ENCODE results near the gene LEMD2. TPM values are rescaled to one million over a fixed set of nuclear protein-coding genes. Genes with fewer than 3 reads are reported as not detected.

LEMD2 gene
- total RNA-seq, 1 donor: 30.4 TPM

GRCh38 chr6:33744001-33744848, 44.7 kb downstream of the LEMD2 start:
- peak; percentile 44 to 83 (median 69) for DNase-seq (ENCODE audit: low read depth in 2 of 3, low spot score in 2 of 3)

DNA sequence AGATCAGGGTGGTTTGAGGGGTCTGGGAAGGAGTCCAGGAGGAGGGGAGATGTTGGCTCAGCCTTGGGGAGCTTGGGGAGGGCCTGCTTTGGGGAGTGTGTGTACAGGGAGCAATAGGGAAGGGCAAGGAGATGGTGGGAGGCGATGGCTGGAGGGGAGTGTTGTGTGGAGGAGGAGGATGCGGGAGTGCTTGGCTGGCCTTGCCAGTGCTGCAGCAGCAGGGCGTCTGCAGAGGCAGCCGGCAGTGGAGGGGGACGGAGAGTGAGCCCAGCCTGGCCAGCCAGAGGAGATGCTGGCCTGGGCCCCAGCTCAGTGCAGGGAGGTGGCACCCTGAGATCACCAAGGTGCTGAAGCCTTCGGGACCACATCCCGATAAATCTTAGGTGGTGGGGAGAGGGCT, 46.1 kb downstream of the LEMD2 start:
- DNase-seq (ENCODE audit: low read depth in 2 of 3, low spot score in 2 of 3): no peak

GRCh38 chr6:33742092-33742491, 46.8 kb downstream of the LEMD2 start:
- no peak for DNase-seq (ENCODE audit: low read depth in 2 of 3, low spot score in 2 of 3)

GRCh38 chr6:33740794-33741193, 48.1 kb downstream of the LEMD2 start:
- no peak for DNase-seq (ENCODE audit: low read depth in 2 of 3, low spot score in 2 of 3)

DNA sequence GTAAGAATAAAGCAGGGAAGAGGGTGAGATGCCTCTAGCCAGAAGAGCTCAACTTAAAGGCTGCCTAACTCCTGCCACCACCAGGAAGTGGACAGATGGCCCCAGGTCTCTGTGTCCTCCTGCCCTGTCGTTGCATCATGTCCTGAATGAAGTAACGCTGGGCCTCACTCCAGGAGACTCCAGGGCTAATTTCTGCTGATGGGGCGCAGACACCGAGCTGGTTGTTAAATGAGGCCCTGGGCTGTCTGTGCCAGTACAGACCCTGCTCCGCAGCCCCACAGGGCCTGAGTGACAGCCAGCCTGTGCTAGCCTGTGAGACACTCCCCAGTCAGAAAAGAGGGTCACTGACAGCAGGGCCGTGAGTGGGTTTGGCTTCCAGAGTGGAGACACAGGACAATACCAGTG, 48.7 kb downstream of the LEMD2 start:
- DNase-seq (ENCODE audit: low read depth in 2 of 3, low spot score in 2 of 3): no peak

DNA sequence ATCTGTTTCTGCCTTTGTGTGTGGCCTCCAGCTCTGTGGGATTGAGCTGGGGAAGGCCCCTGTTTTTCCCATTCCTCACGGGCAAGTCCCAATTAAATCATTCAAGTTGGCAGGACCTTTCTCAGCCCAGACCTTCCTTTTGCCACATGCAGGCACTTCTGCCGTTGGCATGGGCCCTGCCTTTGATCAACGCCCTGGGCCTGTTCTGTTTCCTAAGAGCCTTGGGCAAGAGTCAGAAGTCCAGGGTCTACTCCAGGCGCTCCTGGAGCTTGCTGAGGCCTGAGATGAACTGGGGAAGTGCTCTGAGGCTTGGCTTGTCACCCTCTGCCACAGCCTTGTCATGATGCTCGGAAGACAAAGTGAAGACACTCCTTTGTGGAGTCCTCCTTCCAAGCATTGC, 49.4 kb downstream of the LEMD2 start:
- DNase-seq (ENCODE audit: low read depth in 2 of 3, low spot score in 2 of 3): no peak

GRCh38 chr6:33738879-33739278, 50.1 kb downstream of the LEMD2 start:
- no peak for DNase-seq (ENCODE audit: low read depth in 2 of 3, low spot score in 2 of 3)

- no peak for DNase-seq (ENCODE audit: low read depth in 2 of 3, low spot score in 2 of 3)
These were observed 50.8 kb downstream of the LEMD2 start for GRCh38 chr6:33738153-33738552.

DNA sequence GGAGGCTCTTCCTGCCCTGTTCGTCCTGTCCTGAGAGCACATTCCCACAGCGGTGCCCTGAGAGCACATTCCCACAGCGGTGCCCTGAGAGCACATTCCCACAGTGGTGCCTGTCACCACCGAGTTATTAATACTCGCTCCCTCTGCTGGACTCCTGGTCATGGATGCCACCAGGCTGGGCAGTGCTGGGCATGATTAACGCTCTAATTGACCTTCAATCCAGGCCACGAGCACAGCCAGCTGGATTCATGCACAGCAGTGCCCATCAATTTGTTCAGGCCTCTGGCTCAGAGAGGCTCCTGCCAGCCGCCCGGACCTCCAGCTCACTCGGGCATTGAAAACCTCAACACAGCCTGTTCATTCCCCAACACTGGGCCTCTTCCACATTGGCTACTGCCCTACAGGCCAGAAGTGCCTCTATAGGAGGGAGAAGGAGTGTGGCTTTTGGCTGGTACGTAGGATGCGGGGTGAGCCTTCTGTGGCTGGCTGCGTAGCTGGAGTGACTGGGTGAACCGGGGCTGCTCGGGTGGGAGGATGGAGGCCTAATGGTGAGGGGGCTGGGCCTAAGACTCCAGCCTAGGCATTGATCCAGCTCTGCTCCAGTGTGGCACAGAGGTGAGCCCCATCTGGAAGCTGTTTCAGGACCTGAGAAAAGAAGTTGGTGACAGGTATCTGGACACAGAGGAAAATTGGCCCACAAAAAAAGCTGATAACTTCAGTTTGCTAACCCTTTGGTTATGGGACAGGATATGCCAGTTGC, 51.5 kb downstream of the LEMD2 start:
- DNase-seq (ENCODE audit: low read depth in 2 of 3, low spot score in 2 of 3): no peak

DNA sequence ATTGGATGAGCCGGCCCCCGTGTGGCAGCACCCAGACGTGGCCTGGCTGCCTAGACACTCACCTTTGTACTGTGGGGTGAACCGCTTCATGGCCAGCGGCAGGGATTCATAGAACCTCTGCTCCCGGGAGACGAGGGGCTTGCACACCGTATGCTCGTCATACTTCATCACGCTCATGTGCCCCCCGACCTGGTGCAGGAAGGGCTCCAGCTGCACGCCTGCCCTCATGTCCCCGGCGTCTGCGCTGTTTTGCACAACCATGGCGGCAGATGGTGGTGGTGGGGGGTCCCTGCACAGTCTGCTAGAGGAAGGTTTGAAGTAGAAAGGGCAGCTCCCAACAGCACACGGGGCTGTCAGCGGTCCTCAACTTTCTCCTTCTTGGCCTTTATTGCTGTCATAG, 53.7 kb downstream of the LEMD2 start:
- no peak for DNase-seq (ENCODE audit: low read depth in 2 of 3, low spot score in 2 of 3)

- no peak for DNase-seq (ENCODE audit: low read depth in 2 of 3, low spot score in 2 of 3)
These were observed 55.3 kb downstream of the LEMD2 start for GRCh38 chr6:33733709-33734007.

DNA sequence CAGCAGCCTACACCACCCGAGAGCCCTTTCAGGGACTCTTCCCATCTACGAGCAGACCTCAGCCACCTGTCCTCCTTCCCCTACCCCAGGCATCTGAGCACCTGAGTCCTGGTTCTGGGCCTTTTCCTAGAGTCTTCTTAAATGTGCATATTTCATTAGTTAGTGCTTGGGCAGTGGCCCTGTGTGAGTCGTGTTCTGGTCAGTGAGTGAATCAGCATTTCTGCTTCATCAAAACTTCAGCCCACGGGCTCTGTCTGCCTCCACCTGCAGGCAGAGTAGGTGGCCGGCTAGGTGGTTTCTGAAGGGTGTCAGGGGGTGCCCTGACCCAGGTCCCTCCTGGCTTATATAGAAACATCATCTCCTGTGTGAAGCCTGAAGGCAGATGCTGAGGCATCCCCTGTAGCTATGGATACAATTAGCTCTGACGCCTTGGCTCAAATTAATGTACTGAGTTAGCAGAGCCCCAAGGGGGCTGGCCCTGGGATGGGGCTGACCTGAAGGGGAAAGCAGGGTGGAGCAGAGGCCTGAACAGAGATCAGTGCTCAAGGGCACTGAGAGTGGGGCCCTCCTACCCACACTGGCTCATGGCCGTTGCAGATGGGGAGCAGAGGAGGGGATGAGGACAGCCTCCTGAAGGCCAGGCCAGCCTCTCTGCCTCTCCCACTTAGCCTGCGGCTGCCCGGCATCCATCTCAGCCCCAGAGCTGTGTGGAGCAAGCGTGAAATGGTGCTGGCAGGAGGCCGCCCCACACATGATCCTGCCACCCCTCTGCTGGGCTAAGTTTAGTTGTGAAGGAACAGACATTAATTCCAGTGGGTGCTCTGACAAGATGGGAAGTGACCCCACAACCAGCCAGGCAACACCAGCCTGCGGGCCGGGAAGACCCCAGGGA, 55.9 kb downstream of the LEMD2 start:
- DNase-seq (ENCODE audit: low read depth in 2 of 3, low spot score in 2 of 3): no peak

GRCh38 chr6:33732385-33732784, 56.5 kb downstream of the LEMD2 start:
- DNase-seq (ENCODE audit: low read depth in 2 of 3, low spot score in 2 of 3): no peak

GRCh38 chr6:33731751-33732282, 57.1 kb downstream of the LEMD2 start:
- DNase-seq (ENCODE audit: low read depth in 2 of 3, low spot score in 2 of 3): no peak

- no peak for DNase-seq (ENCODE audit: low read depth in 2 of 3, low spot score in 2 of 3)
These were observed 57.9 kb downstream of the LEMD2 start for GRCh38 chr6:33731035-33731434.

- no peak for DNase-seq (ENCODE audit: low read depth in 2 of 3, low spot score in 2 of 3)
These were observed 58.3 kb downstream of the LEMD2 start for GRCh38 chr6:33730611-33731010.

DNA sequence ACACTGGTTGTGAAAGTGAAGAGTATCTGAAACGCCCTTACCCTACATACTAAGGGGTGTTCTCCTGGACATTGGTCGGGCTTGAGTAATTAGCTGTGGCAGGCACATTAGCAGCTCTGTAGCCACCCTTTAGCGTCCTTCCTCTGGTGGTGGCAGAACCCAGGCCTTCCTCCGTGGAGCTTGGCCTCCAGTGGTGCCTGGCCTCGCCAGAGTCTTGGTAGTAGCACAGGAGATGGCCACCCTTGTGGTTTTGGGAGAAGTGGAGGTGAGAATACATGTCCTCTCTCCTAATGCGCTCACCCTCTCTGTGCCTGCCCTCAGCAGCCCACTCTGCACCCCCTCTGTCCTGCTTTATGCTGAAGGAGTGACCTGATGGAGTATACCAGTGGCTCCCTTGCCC, 59.9 kb downstream of the LEMD2 start:
- DNase-seq (ENCODE audit: low read depth in 2 of 3, low spot score in 2 of 3): no peak

DNA sequence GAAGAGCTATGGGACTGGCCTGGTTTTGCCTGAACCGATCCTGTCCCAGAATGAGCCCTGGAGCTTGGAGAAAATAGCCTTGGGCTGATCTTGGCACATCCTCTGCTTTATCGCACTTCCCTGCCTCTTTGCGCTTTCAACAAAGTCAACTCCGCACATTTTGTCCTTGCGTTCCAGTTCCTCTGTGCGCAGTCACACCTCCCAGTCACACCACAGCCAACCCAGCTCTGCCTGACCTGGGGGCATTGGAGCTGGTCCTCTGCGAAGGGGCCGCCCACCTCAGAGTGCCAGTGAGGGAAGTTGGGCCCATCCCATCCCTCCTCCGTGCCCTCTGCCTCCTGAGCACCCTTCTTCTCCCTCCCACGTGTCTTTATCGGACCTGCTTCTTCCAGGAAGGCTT, 60.5 kb downstream of the LEMD2 start:
- DNase-seq (ENCODE audit: low read depth in 2 of 3, low spot score in 2 of 3): no peak

- DNase-seq (ENCODE audit: low read depth in 2 of 3, low spot score in 2 of 3): no peak
These were observed 61.0 kb downstream of the LEMD2 start for GRCh38 chr6:33727932-33728331.

GRCh38 chr6:33727126-33727525, 61.8 kb downstream of the LEMD2 start:
- DNase-seq (ENCODE audit: low read depth in 2 of 3, low spot score in 2 of 3): no peak

DNA sequence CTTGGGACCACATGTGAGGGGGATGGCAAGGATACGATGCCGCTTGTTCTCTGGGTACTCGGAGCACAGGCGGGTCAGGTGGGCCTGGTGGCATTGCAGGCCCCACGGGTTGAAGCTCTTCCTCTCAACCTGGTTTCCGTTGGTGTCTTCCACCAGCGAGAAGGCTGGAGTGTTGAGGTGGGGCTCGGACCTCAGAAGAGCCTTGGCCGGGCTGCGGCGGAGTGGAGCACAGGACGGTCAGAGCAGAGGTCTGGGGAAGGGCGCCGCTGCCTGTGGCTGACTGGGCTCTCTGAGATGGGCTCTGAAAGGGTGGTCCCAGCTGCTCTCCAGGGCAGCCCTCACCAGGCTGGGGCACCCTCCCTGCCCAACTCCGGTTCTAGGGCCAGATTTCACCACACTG, 62.2 kb downstream of the LEMD2 start:
- DNase-seq (ENCODE audit: low read depth in 2 of 3, low spot score in 2 of 3): no peak

Measured in hematopoietic multipotent progenitor cell (in vitro differentiated cells).